HepG2 (cell line): ENCODE data around the gene ALDOA. TPM values are rescaled to one million over a fixed set of nuclear protein-coding genes. Genes with fewer than 3 reads are reported as not detected.
A peak's percentile ranks its signal among the peaks of the same experiment; 100 is the strongest.

Experiments used
- CBFB ChIP-seq: sonication (generic); formaldehyde crosslinking; IDR thresholded peaks from 2 replicates; pipeline ENCODE4 v1.4.0; 2020; ENCODE audit warnings: missing genetic modification reagents
- CEBPB ChIP-seq: IDR thresholded peaks from 2 replicates; pipeline ENCODE4 v1.6.1; 2011; ENCODE audit warnings: low read depth, low read length, improper control_type of control experiment, borderline replicate concordance
- HNF4G ChIP-seq, 2 experiments: sonication (generic) in 1 of 2; formaldehyde crosslinking in 1 of 2; IDR thresholded peaks; 2 replicates each; pipeline versions ENCODE4 v1.4.0 to v1.6.1; 2011 to 2020; ENCODE audit warnings: borderline replicate concordance in 2 of 2, low read depth in 2 of 2, mild to moderate bottlenecking in 2 of 2, low read length in 1 of 2, missing genetic modification reagents in 1 of 2, moderate library complexity in 1 of 2
- KAT2B ChIP-seq: fragments of 150-350 bp; IDR thresholded peaks from 2 replicates; pipeline ENCODE4 v1.6.1; 2014; ENCODE audit warnings: low read depth, low read length, borderline replicate concordance
- KLF12 ChIP-seq: sonication (generic); formaldehyde crosslinking; IDR thresholded peaks from 2 replicates; pipeline ENCODE4 v1.4.0; 2020; ENCODE audit warnings: missing genetic modification reagents, borderline replicate concordance
- MZF1 ChIP-seq: sonication (generic); formaldehyde crosslinking; IDR thresholded peaks from 2 replicates; pipeline ENCODE4 v1.8.1; 2023; ENCODE audit warnings: mild to moderate bottlenecking, missing genetic modification reagents, borderline replicate concordance
- NCOA5 ChIP-seq: sonication (generic); formaldehyde crosslinking; IDR thresholded peaks from 2 replicates; pipeline ENCODE4 v1.4.0; 2020; ENCODE audit warnings: missing genetic modification reagents
- SALL1 ChIP-seq: sonication (generic); formaldehyde crosslinking; IDR thresholded peaks from 2 replicates; pipeline ENCODE4 v1.8.0; 2022; ENCODE audit warnings: mild to moderate bottlenecking, missing genetic modification reagents
- SALL2 ChIP-seq: sonication (generic); formaldehyde crosslinking; IDR thresholded peaks from 2 replicates; pipeline ENCODE4 v1.8.1; 2023; ENCODE audit warnings: mild to moderate bottlenecking, missing genetic modification reagents, inconsistent platforms
- SMAD1 ChIP-seq: sonication (generic); formaldehyde crosslinking; IDR thresholded peaks from 2 replicates; pipeline ENCODE4 v1.4.0; 2020; ENCODE audit warnings: missing genetic modification reagents, low read depth, mild to moderate bottlenecking, borderline replicate concordance
- SP5 ChIP-seq: IDR thresholded peaks from 2 replicates; pipeline ENCODE4 v1.6.1; 2016; ENCODE audit warnings: low read depth, borderline replicate concordance
- STAG1 ChIP-seq: sonication (generic); formaldehyde crosslinking; IDR thresholded peaks from 2 replicates; pipeline ENCODE4 v1.4.0; 2020; ENCODE audit warnings: missing genetic modification reagents
- SUZ12 ChIP-seq: fragments of 150-350 bp; IDR thresholded peaks from 2 replicates; pipeline ENCODE4 v1.6.1; 2014; ENCODE audit warnings: low read depth, low read length
- TERF1 ChIP-seq: sonication (generic); formaldehyde crosslinking; IDR thresholded peaks from 2 replicates; pipeline ENCODE4 v1.8.0; 2022; ENCODE audit warnings: mild to moderate bottlenecking, missing genetic modification reagents, moderate library complexity
- TFE3 ChIP-seq: IDR thresholded peaks from 2 replicates; pipeline ENCODE4 v1.6.1; 2016
- ZFYVE20 ChIP-seq: sonication (generic); formaldehyde crosslinking; IDR thresholded peaks from 2 replicates; pipeline ENCODE4 v1.8.0; 2023; ENCODE audit warnings: low read depth, mild to moderate bottlenecking, moderate library complexity, missing genetic modification reagents, borderline replicate concordance
- ZMYM4 ChIP-seq: sonication (generic); formaldehyde crosslinking; IDR thresholded peaks from 2 replicates; pipeline ENCODE4 v1.8.1; 2023; ENCODE audit warnings: mild to moderate bottlenecking, missing genetic modification reagents
- ZNF331 ChIP-seq: sonication (generic); formaldehyde crosslinking; IDR thresholded peaks from 2 replicates; pipeline ENCODE4 v1.4.0; 2020; ENCODE audit warnings: missing genetic modification reagents
- ZNF343 ChIP-seq: sonication (generic); formaldehyde crosslinking; IDR thresholded peaks from 2 replicates; pipeline ENCODE4 v1.4.0; 2020; ENCODE audit warnings: mild to moderate bottlenecking, missing genetic modification reagents
- ZNF616 ChIP-seq: sonication (generic); formaldehyde crosslinking; IDR thresholded peaks from 2 replicates; pipeline ENCODE4 v1.5.0; 2020; ENCODE audit warnings: low read depth, mild to moderate bottlenecking, missing genetic modification reagents
- ZNF773 ChIP-seq: sonication (generic); formaldehyde crosslinking; IDR thresholded peaks from 2 replicates; pipeline ENCODE4 v1.4.0; 2020; ENCODE audit warnings: missing genetic modification reagents, borderline replicate concordance
- polyA plus RNA-seq, 8 experiments: library from polyadenylated mRNA; depleted of rRNA in 3 of 8; stranded (reverse) in 7 of 8; unstranded in 1 of 8; fragments of >200 nt; fragmentation: Illumina TruSeq in 4 of 8; extraction: Trizol in 4 of 8; gene quantifications; 2 replicates each; pipeline versions ENCODE4 v1.2.1 to v1.2.3, GENCODE V29; 2011 to 2016; ENCODE audit warnings: low read depth in 4 of 8, missing spikeins in 1 of 8, mixed read lengths in 1 of 8; ENCODE audit not compliant: insufficient read depth in 1 of 8
- total RNA-seq, 5 experiments: library from RNA; depleted of rRNA; stranded (reverse); fragments of >200 nt; fragmentation: Illumina TruSeq; extraction: Trizol; gene quantifications; 2 replicates each; pipeline ENCODE4 v1.2.3, GENCODE V29; 2016; ENCODE audit warnings: low read depth in 1 of 5
- TF ChIP-seq, protein P1 (sequence below): sonication (generic); formaldehyde crosslinking; IDR thresholded peaks from 2 replicates; pipeline ENCODE4 v1.4.0; 2020; ENCODE audit warnings: missing genetic modification reagents, borderline replicate concordance

ALDOA gene
- total and polyA plus RNA-seq, 2 of the 13 experiments (the other 11 are each of a cell fraction or from before 2014, with no cell fraction given): 925 to 1,884 TPM

DNA sequence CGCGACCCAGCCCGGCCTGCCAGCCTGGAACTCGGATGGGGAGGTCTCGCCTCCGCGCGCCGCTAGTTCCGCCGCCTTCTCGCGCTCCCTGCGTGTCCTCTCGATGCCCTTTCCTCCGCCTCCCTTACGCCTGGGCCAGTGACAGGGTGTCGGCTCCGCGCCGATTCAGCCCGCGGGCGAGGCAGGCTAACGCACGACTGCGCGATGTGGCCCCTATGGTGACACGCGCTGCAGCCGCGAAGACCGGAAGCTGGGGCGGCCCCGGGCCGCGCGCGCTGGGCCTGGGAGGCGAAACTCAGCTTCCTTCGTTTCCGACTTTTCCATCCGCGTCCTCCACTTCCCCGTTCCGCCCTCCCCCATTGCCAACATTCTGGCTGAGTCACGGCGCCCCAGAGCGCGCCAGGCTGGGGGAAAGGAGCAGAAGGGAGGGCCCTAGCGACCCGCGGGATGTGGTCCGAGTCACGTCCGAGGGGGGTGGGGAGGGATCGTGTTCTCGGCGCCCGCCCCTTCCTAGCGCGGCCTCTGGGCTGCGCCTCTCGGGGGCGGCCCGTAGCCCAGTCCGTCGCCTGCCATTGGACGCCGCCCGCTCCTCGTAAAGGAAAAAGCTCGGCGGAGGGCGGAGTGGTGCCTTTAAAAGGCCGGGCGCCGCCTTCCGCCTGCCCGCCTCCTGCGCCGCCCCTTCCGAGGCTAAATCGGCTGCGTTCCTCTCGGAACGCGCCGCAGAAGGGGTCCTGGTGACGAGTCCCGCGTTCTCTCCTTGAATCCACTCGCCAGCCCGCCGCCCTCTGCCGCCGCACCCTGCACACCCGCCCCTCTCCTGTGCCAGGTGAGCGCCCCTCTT, at the start of gene ALDOA (continued):
- TF ChIP-seq TERF1 (CRISPR knock-in tag) (peak; percentile 49; the same call in 1 of the 2 replicates), TFE3 (peak; percentile 47), ZNF343 (CRISPR knock-in tag) (peak; percentile 97), SUZ12 (no peak), SALL1 (CRISPR knock-in tag) (peak; percentile 93), ZMYM4 (CRISPR knock-in tag) (peak; percentile 98), KAT2B (no peak), STAG1 (no peak; the same call in 1 of the 2 replicates), ZNF331 (CRISPR knock-in tag) (peak; percentile 87), NCOA5 (CRISPR knock-in tag) (no peak), SMAD1 (CRISPR knock-in tag) (no peak; the same call in 1 of the 2 replicates), ZFYVE20 (CRISPR knock-in tag) (peak; percentile 89; the same call in 1 of the 2 replicates), SALL2 (CRISPR knock-in tag) (peak; percentile 81), KLF12 (peak; percentile 69), ZNF773 (CRISPR knock-in tag) (peak; percentile 94; the same call in 1 of the 2 replicates), ZNF616 (CRISPR knock-in tag) (peak; percentile 98), HNF4G (IDR thresholded peaks at IDR 0.05; ENCODE audit: borderline replicate concordance, low read depth, low read length) (peak; percentile 5; the same call in 1 of the 2 replicates), HNF4G (CRISPR knock-in tag; IDR thresholded peaks at IDR 0.05; ENCODE audit: borderline replicate concordance, low read depth) (peak; percentile 69; the same call in 1 of the 2 replicates), CEBPB (no peak), CBFB (CRISPR knock-in tag) (peak; percentile 93; the same call in 1 of the 2 replicates), MZF1 (CRISPR knock-in tag) (peak; percentile 90), SP5 (peak; percentile 92)
- TF ChIP-seq, protein P1, sequence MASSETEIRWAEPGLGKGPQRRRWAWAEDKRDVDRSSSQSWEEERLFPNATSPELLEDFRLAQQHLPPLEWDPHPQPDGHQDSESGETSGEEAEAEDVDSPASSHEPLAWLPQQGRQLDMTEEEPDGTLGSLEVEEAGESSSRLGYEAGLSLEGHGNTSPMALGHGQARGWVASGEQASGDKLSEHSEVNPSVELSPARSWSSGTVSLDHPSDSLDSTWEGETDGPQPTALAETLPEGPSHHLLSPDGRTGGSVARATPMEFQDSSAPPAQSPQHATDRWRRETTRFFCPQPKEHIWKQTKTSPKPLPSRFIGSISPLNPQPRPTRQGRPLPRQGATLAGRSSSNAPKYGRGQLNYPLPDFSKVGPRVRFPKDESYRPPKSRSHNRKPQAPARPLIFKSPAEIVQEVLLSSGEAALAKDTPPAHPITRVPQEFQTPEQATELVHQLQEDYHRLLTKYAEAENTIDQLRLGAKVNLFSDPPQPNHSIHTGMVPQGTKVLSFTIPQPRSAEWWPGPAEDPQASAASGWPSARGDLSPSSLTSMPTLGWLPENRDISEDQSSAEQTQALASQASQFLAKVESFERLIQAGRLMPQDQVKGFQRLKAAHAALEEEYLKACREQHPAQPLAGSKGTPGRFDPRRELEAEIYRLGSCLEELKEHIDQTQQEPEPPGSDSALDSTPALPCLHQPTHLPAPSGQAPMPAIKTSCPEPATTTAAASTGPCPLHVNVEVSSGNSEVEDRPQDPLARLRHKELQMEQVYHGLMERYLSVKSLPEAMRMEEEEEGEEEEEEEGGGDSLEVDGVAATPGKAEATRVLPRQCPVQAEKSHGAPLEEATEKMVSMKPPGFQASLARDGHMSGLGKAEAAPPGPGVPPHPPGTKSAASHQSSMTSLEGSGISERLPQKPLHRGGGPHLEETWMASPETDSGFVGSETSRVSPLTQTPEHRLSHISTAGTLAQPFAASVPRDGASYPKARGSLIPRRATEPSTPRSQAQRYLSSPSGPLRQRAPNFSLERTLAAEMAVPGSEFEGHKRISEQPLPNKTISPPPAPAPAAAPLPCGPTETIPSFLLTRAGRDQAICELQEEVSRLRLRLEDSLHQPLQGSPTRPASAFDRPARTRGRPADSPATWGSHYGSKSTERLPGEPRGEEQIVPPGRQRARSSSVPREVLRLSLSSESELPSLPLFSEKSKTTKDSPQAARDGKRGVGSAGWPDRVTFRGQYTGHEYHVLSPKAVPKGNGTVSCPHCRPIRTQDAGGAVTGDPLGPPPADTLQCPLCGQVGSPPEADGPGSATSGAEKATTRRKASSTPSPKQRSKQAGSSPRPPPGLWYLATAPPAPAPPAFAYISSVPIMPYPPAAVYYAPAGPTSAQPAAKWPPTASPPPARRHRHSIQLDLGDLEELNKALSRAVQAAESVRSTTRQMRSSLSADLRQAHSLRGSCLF (CRISPR knock-in tag): peak; percentile 22; the same call in 1 of the 2 replicates
